Suprapubic skin (tissue), 4 donors: ENCODE data around the gene ESPN. TPM values are rescaled to one million over a fixed set of nuclear protein-coding genes. Genes with fewer than 3 reads are reported as not detected.

Source experiments
- DNase-seq, 2 donors: peaks; one replicate each; pipeline ENCODE4 v3.0.0-alpha.2; 2019; ENCODE audit warnings: low spot score in 2 of 2
- H3K27ac ChIP-seq: fragments of 200-600 bp; sonication (generic); one replicate; pipeline ENCODE4 v1.5.1; 2019
- H3K27me3 ChIP-seq: fragments of 200-600 bp; sonication (generic); one replicate; pipeline ENCODE4 v1.5.1; 2019
- H3K36me3 ChIP-seq: fragments of 200-600 bp; sonication (generic); one replicate; pipeline ENCODE4 v1.5.1; 2019
- H3K4me1 ChIP-seq: fragments of 200-600 bp; sonication (generic); one replicate; pipeline ENCODE4 v1.5.1; 2019
- H3K4me3 ChIP-seq: fragments of 200-600 bp; sonication (generic); one replicate; pipeline ENCODE4 v1.5.1; 2019; ENCODE audit warnings: mild to moderate bottlenecking
- H3K9me3 ChIP-seq: fragments of 200-600 bp; sonication (generic); one replicate; pipeline ENCODE4 v1.5.1; 2019
- CTCF ChIP-seq, 2 donors: fragments of 200-600 bp in 1 of 2; fragments of 450-650 bp in 1 of 2; sonication (generic) in 1 of 2; IDR thresholded peaks; one replicate each; pipeline ENCODE4 v1.5.1; 2016 to 2019; ENCODE audit warnings: antibody characterized with exemption in 2 of 2, mild to moderate bottlenecking in 1 of 2, moderate library complexity in 1 of 2
- EP300 ChIP-seq: sonication (generic); formaldehyde crosslinking; IDR thresholded peaks from one replicate; pipeline ENCODE4 v1.6.1; 2017; ENCODE audit warnings: antibody characterized with exemption
- POLR2A ChIP-seq, 2 donors: fragments of 450-650 bp; IDR thresholded peaks; one replicate each; pipeline ENCODE4 v1.6.1; 2017; ENCODE audit warnings: antibody characterized with exemption in 2 of 2, mild to moderate bottlenecking in 2 of 2, moderate library complexity in 2 of 2
- POLR2AphosphoS5 ChIP-seq, 3 donors: sonication (generic); formaldehyde crosslinking; IDR thresholded peaks; one replicate each; pipeline ENCODE4 v1.6.1; 2017; ENCODE audit warnings: antibody characterized with exemption in 3 of 3
- WGBS: methylation state at CpG from one replicate; pipeline ENCODE4 v1.1.5; 2018; 5-methylcytosine and 5-hydroxymethylcytosine counted together
- total RNA-seq, 4 donors: library from RNA; depleted of rRNA; stranded (reverse); fragments of >200 nt; gene quantifications; one replicate each; pipeline ENCODE4 v1.1.0, GENCODE V29; 2016

ESPN gene
- total RNA-seq, 4 donors from 2014 or later: 37.6 to 54.4 (median 48.8) TPM

- Histone ChIP-seq H3K9me3 (no peaks in the 10 kb centered on the region), H3K4me1 (no peaks in the 10 kb centered on the region), H3K27me3 (no peaks in the 10 kb centered on the region), H3K36me3 (no peaks in the 10 kb centered on the region), H3K4me3 (no peak overlapping the region), H3K27ac (no peak overlapping the region)
- TF ChIP-seq EP300: no peak
- WGBS: no CpG with 5 or more reads among the region's 10 CpGs
- DNase-seq: no peak
Measured at GRCh38 chr1:6509919-6510291, 85.3 kb downstream of the ESPN start.

- no peaks in the 10 kb centered on the region for H3K27me3 ChIP-seq
- no peaks in the 10 kb centered on the region for H3K9me3 ChIP-seq
- H3K4me3 ChIP-seq: no peak overlapping the region
- DNase-seq: no peak
- no peaks in the 10 kb centered on the region for H3K36me3 ChIP-seq
- TF ChIP-seq POLR2AphosphoS5 (IDR thresholded peaks at IDR 0.05): no peak
- TF ChIP-seq CTCF (IDR thresholded peaks at IDR 0.05): no peak
- no peak for TF ChIP-seq EP300
- no peak for TF ChIP-seq POLR2A (IDR thresholded peaks at IDR 0.05)
- no peak overlapping the region for H3K27ac ChIP-seq
- WGBS: 100% methylated on average over 2 of the region's 6 CpGs
- H3K4me1 ChIP-seq: no peaks in the 10 kb centered on the region
Measured at GRCh38 chr1:6510493-6510892, 85.9 kb downstream of the ESPN start.

Other genes starting within 250 kb of the ESPN start
- under 1 TPM in 3 of 4 donors, not detected in 1; 0.04 to 0.36 (median 0.13) TPM for gene CHD5, start 244.5 kb upstream of the ESPN start, total RNA-seq
- gene RPL22, start 225.2 kb upstream of the ESPN start, total RNA-seq: 100 to 1,000 TPM; 152 to 206 (median 171) TPM
- 1 to 10 TPM; 4.6 to 9.8 (median 9.5) TPM for gene RNF207, start 218.7 kb upstream of the ESPN start, total RNA-seq
- 10 to 100 TPM; 20.2 to 65.0 (median 58.1) TPM for gene ICMT, start 188.8 kb upstream of the ESPN start, total RNA-seq
- gene HES3, start 180.6 kb upstream of the ESPN start, total RNA-seq: not detected
- 10 to 100 TPM in 3 of 4 donors, 1 to 10 TPM in 1; 5.6 to 16.1 (median 14.2) TPM for gene GPR153, start 163.7 kb upstream of the ESPN start, total RNA-seq
- gene ACOT7, start 31.0 kb upstream of the ESPN start, total RNA-seq: 10 to 100 TPM in 3 of 4 donors, 1 to 10 TPM in 1; 8.4 to 40.5 (median 26.7) TPM
- 10 to 100 TPM; 18.2 to 36.4 (median 24.9) TPM for gene HES2, start 4.9 kb upstream of the ESPN start, total RNA-seq
- gene TNFRSF25, start 41.4 kb downstream of the ESPN start, total RNA-seq: 100 to 1,000 TPM in 2 of 4 donors, 10 to 100 TPM in 2; 66.8 to 411 (median 99.5) TPM
- gene PLEKHG5, start 66.9 kb downstream of the ESPN start, total RNA-seq: 100 to 1,000 TPM in 2 of 4 donors, 10 to 100 TPM in 2; 76.3 to 347 (median 107) TPM
- 10 to 100 TPM; 19.4 to 33.6 (median 27.5) TPM for gene NOL9, start 129.7 kb downstream of the ESPN start, total RNA-seq
- gene TAS1R1, start 130.5 kb downstream of the ESPN start, total RNA-seq: under 1 TPM in 2 of 4 donors, not detected in 2; 0.40 to 0.45 TPM
- gene ZBTB48, start 155.2 kb downstream of the ESPN start, total RNA-seq: 10 to 100 TPM; 17.8 to 26.7 (median 21.6) TPM
- 100 to 1,000 TPM; 105 to 125 (median 118) TPM for gene KLHL21, start 178.1 kb downstream of the ESPN start, total RNA-seq
- 10 to 100 TPM; 12.6 to 21.7 (median 17.0) TPM for gene PHF13, start 189.0 kb downstream of the ESPN start, total RNA-seq
- 10 to 100 TPM; 13.2 to 31.8 (median 24.8) TPM for gene THAP3, start 200.1 kb downstream of the ESPN start, total RNA-seq